Stimulated activated CD8-positive, alpha-beta memory T cell treated with anti-CD3 and anti-CD28 coated beads, Interleukin-15, amount 100 ng/mL, for 1 hour (primary cell): ENCODE measurements around the gene BHLHE40.
A peak's percentile ranks its signal among the peaks of the same experiment; 100 is the strongest.
"Not testable (repeated sequence)": the region's sequence is repeated elsewhere in the genome, so short reads cannot be mapped to it uniquely, and the experiment has no call there.

Source experiments
- DNase-seq: peaks from one replicate; pipeline ENCODE4 v3.0.0-alpha.2; 2020; ENCODE audit warnings: low read depth

BHLHE40 gene

GRCh38 chr3:4961865-4962264 is 17.4 kb upstream of the BHLHE40 start:
- DNase-seq, result not testable (repeated sequence)

GRCh38 chr3:4963669-4964570 is 15.3 kb upstream of the BHLHE40 start:
- no peak for DNase-seq

GRCh38 chr3:4966006-4966405 is 13.2 kb upstream of the BHLHE40 start:
- not testable (repeated sequence) for DNase-seq

GRCh38 chr3:4967683-4968082 is 11.6 kb upstream of the BHLHE40 start:
- not testable (repeated sequence) for DNase-seq

- not testable (repeated sequence) for DNase-seq
Measured at GRCh38 chr3:4971437-4971836, 7.8 kb upstream of the BHLHE40 start.

GRCh38 chr3:4971838-4972237 is 7.4 kb upstream of the BHLHE40 start:
- DNase-seq, result no peak

GRCh38 chr3:4972652-4973643 is 6.3 kb upstream of the BHLHE40 start:
- DNase-seq, result no peak

GRCh38 chr3:4974154-4974553 is 5.1 kb upstream of the BHLHE40 start:
- DNase-seq, result no peak

GRCh38 chr3:4976109-4976508 is 3.1 kb upstream of the BHLHE40 start:
- DNase-seq, result no peak

GRCh38 chr3:4977001-4977852 is 2.0 kb upstream of the BHLHE40 start:
- peak; percentile 19 for DNase-seq

GRCh38 chr3:4977853-4978203 is 1.4 kb upstream of the BHLHE40 start:
- peak; percentile 17 for DNase-seq

- DNase-seq, result peak; percentile 59
Measured at GRCh38 chr3:4978204-4978965, 852 bp upstream of the BHLHE40 start.

GRCh38 chr3:4978966-4979427 is 240 bp upstream of the BHLHE40 start:
- DNase-seq, result peak; percentile 73

GRCh38 chr3:4980229-4981203 is 1.3 kb downstream of the BHLHE40 start:
- peak; percentile 83 for DNase-seq

- no peak for DNase-seq
Measured at GRCh38 chr3:4981294-4981664, 2.0 kb downstream of the BHLHE40 start.

GRCh38 chr3:4981665-4982494 is 2.6 kb downstream of the BHLHE40 start:
- DNase-seq, result no peak

GRCh38 chr3:4982773-4983738 is 3.8 kb downstream of the BHLHE40 start:
- DNase-seq, result no peak
